Left renal pelvis (tissue), 4 donors: ENCODE measurements around the gene ABCG2. TPM values are rescaled to one million over a fixed set of nuclear protein-coding genes. Genes with fewer than 3 reads are reported as not detected.

ENCODE experiments used
- DNase-seq, 4 donors: peaks; one replicate each; pipeline ENCODE4 v3.0.0-alpha.2; 2013; ENCODE audit warnings: low read depth in 4 of 4, low spot score in 3 of 4
- polyA plus RNA-seq, 4 donors: library from polyadenylated mRNA; unstranded; fragments of 120-200 nt; gene quantifications; one replicate each; pipeline ENCODE4 v1.2.1, GENCODE V29; 2013; ENCODE audit not compliant: insufficient read length in 4 of 4

Gene ABCG2
- polyA plus RNA-seq, 4 donors, result 5.3 to 11.9 (median 9.5) TPM

DNA sequence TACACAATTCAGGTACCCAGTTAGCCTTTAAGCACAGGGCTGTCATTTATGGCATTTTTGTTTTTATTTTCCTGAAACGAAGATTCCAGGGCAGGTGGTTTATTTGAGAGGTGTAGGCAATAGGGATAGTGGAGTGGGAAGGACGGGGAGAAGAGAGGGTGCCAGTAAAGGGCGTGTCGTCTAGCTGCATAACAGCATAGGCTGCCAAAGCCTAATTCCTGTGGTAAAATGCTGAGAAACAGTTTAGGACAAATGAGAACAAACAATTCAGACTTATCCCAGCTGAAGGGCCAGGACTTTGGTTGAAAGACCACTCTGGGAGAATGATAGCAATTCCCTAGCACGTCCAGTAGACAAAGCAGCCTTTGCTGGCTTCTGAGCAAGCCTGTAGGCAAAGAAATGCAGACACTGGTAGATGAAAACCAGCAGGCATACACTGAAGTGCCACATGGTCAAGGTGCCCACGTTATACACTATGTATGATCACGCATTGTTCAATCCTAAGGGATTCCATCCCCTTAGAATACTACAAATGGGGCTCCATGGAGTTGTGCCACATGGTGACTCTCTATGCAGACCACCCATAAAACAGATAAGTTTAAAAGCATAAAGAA is 80.4 kb downstream of the ABCG2 start:
- DNase-seq, result no peak

DNA sequence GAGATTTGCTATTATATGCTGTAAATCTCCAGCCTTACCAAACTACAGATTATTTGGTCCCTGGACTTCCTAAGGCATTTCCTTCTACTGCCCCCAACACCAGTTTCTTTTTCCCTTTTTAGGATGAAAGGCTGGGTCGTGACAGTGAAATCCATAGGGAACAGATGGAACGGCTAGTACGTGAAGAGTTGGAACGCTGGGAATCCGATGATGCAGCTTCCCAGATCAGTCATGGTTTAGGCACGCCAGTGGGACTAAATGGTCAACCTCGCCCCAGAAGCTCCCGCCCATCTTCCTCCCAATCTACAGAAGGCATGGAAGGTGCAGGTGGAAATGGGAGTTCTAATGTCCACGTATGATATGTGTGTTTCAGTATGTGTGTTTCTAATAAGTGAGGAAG is 83.1 kb downstream of the ABCG2 start:
- no peak for DNase-seq

GRCh38 chr4:88070031-88070430 is 88.4 kb downstream of the ABCG2 start:
- no peak for DNase-seq

DNA sequence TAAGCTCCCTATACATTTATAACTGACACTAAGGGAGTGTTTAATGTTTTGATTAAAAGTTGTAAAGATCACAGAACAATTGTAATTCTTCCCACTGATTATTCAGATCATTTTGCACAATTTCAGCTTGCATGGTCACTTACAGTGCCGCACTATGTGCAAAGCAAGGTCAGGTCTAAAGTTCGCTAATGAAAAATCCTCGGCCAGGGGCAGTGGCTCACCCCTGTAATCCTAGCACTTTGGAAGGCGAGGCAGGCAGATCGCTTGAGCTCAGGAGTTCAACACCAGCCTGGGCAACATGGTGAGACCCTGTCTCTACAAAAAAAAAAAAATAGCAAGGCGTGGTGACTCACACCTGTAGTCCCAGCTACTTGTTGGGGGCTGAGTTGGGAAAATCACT is 94.0 kb downstream of the ABCG2 start:
- no peak for DNase-seq

DNA sequence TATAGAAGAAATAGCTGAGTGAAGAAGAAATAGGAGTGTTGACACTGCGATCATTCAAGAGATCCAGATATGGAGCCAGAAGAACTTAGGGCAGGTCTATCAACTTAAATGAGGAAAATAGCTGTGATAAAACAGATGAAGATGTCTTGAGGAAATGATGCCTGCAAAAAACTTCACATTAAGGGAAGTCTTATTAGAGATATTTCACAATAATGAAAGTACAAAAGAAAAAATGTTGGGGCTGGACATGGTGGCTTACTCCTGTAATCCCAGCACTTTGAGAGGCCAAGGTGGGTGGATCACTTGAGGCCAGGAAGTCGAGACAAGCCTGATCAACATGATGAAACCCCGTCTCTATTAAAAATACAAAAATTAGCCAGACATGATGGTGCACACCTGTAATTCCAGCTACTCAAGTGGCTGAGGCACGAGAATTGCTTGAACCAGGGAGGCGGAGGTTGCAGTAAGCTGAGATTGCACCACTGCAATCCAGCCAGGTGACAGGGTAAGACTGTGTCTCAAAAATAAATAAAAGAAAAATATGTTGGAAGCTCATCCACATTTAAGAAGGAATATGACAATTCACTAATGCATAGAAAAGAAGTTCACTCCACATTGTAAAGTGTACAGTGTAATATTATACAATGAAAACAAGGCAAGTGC is 94.7 kb downstream of the ABCG2 start:
- DNase-seq, result no peak

DNA sequence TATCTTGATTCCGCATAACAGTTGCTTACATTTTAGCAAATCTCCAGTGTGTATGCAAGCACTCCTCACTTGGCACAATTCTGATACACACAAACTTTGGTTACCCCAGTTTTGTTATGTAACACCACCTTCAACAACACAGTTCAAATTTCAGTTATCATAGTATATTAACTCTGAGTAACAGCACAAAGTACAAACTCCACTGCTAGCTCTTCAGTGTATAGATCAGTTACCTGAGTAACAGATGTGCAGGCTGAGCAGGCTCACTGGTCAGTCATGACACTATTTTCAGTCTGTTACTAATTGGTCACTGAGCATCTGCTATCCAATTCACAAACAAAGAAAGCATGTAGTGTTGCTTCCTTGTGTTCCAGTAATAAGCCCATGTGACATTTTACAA is 95.6 kb downstream of the ABCG2 start:
- no peak for DNase-seq

DNA sequence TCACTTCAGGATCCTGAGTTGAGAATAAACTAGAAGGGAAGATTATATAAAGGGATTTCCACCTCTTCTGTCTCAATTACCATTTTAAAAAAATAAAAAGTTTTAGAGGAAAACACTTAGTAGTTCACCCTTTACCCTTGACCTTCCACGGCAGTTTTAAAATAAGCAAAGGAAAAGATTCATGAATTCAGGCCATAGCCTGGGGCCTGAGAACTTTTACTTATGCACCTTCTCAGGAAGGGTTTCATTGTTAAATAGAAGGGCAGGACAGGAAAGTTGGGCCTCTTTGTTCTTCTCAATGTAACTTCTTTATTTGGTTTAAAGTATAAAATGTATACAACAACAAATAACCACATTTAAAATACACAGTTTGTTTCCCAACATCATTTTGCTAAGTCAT is 96.1 kb downstream of the ABCG2 start:
- DNase-seq, result no peak

- DNase-seq, result no peak
These were observed 98.0 kb downstream of the ABCG2 start for GRCh38 chr4:88060431-88060830.

DNA sequence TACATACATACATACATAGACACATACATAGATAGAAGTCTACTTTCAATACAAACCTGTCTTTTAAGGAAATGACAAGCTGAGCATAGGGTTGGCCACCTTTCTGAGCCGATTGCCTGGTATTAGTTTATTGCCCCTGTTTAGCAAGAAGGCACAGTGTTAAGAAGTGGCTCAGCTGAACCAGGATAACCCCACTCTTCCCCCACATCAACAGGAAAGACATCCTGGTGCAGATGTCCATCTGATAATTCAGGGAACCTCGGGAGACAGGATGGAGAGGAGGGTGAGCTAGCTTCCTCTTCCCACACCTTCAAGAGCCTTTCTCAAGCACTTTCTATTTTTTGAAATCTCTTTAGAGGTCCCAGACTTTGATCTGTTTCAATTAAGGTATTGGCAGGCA is 98.7 kb downstream of the ABCG2 start:
- no peak for DNase-seq

DNA sequence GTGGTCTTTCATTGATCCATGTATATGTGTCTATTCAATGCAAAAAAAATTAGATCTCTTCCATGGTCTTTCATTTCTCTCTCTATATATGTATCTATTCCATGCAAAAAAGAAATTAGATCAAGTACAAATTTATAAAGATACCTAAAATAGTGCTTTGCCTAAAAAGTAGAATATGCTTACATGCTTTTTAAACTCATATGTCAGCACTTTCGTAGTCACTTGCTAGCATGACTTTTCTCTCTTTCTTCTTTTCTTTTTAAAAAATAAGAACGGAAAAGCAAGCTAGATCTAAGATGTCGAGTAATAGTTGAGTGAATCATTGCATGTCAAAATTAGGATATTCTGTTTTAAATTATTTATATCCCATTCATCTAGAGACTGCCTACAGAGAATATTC is 100.1 kb downstream of the ABCG2 start:
- DNase-seq, result no peak

DNA sequence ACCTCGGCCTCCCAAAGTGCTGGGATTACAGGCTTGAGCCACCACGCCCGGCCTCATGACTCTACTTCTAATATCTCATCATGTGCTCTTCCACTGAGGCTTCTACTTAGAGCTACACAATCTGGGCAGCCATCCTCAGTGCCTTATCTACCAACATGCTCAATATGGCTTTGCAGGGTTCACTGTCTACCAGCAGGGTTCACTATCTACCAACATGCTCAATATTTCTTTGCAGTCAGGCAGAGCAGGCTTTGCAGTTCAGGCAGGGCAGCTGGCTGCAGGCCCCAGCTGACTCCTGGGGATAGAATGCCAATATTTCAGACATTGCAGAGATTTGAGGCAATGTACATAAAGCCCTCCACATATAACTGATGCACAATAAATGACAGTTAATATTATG is 103.5 kb downstream of the ABCG2 start:
- no peak for DNase-seq

DNA sequence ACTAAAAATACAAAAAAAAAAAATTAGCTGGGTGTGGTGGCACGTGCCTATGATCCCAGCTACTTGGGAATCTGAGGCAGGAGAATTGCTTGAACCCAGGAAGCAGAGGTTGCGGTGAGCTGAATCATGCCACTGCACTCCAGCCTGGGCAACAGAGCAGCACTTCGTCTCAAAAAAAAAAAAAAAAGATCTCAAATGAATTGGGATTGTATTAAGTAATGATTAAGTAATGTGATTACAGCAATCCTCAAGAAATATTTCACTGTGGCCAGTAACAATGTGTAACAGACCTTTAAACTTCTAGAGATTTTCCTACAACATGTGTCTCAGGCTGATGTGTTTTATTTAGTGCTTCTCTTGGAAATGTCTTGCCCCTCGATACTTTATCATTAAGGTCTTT is 104.2 kb downstream of the ABCG2 start:
- DNase-seq, result no peak

- no peak for DNase-seq
These were observed 113.4 kb downstream of the ABCG2 start for GRCh38 chr4:88045021-88045420.

GRCh38 chr4:88043586-88044340 is 114.7 kb downstream of the ABCG2 start:
- DNase-seq, result no peak

- DNase-seq, result no peak
These were observed 115.4 kb downstream of the ABCG2 start for GRCh38 chr4:88043001-88043400.

DNA sequence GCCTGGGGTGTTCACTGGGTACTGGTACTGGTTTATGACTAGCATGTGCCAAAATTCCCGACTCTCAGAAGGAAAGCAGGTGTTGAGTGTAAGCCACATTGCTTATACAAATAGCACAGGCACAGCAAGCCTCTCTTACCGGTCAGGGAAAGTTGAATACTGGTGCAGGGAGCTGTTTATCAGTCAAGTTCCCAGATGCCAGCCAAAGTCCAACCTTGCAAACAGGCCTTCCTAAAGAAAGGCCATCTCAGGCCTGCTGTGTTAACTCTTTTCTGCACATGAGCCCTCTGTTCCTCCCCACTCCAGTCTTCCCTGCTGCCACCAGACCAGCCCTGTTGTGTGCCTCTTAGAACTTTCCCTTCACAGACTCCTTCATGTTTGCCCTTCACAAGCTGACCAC is 116.8 kb downstream of the ABCG2 start:
- no peak for DNase-seq

- DNase-seq, result no peak
These were observed 117.7 kb downstream of the ABCG2 start for GRCh38 chr4:88040707-88041106.

Other genes starting within 250 kb of the ABCG2 start
- 100 to 1,000 TPM; 103 to 545 (median 277) TPM for gene SPP1, start 182.9 kb downstream of the ABCG2 start, polyA plus RNA-seq
- 10 to 100 TPM; 68.8 to 76.5 (median 72.0) TPM for gene PKD2, start 151.0 kb downstream of the ABCG2 start, polyA plus RNA-seq
- 10 to 100 TPM; 14.6 to 20.5 (median 17.7) TPM for gene PPM1K, start 125.9 kb upstream of the ABCG2 start, polyA plus RNA-seq
- 1 to 10 TPM; 4.4 to 9.1 (median 8.9) TPM for gene HERC6, start 220.2 kb upstream of the ABCG2 start, polyA plus RNA-seq